Retinal pigment epithelial cell (primary cell): ENCODE measurements around the gene TMEM181.

Source experiments
- DNase-seq: peaks from one replicate; pipeline ENCODE4 v3.0.0-alpha.2; 2010; ENCODE audit warnings: low read depth
- H3K4me3 ChIP-seq: 2 replicates; pipeline ENCODE4 v1.5.1; 2011; ENCODE audit warnings: mild to moderate bottlenecking, low read length, control low read depth, moderate library complexity
- TF ChIP-seq, protein P1 (sequence below): conservative IDR thresholded peaks from 2 replicates; pipeline ENCODE4 v1.5.1; 2011; ENCODE audit warnings: low read depth, low read length, control low read depth, inconsistent platforms

TMEM181 gene

DNA sequence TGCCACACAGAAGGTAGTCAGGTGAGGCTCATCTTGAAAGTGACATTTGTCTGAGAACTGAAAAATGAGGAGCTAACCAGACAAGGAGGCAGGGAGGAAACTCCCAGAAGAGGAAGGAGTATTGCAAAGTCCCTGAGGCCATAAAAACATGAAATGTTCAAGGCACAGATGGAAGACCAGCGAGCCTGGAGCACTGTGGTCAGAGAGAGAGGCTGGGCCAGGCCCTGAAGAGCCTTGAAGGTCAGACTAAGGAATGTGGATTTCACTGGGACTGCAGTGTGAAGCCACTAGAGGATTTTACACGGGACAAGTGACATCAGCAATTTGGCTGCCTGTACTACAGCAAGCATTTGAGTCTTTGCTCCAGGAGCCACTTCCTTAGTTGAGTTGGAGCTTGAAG, 21.1 kb upstream of the TMEM181 start:
- no peak overlapping the region for H3K4me3 ChIP-seq
- TF ChIP-seq, protein P1, sequence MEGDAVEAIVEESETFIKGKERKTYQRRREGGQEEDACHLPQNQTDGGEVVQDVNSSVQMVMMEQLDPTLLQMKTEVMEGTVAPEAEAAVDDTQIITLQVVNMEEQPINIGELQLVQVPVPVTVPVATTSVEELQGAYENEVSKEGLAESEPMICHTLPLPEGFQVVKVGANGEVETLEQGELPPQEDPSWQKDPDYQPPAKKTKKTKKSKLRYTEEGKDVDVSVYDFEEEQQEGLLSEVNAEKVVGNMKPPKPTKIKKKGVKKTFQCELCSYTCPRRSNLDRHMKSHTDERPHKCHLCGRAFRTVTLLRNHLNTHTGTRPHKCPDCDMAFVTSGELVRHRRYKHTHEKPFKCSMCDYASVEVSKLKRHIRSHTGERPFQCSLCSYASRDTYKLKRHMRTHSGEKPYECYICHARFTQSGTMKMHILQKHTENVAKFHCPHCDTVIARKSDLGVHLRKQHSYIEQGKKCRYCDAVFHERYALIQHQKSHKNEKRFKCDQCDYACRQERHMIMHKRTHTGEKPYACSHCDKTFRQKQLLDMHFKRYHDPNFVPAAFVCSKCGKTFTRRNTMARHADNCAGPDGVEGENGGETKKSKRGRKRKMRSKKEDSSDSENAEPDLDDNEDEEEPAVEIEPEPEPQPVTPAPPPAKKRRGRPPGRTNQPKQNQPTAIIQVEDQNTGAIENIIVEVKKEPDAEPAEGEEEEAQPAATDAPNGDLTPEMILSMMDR = no peak
- no peak for DNase-seq

DNA sequence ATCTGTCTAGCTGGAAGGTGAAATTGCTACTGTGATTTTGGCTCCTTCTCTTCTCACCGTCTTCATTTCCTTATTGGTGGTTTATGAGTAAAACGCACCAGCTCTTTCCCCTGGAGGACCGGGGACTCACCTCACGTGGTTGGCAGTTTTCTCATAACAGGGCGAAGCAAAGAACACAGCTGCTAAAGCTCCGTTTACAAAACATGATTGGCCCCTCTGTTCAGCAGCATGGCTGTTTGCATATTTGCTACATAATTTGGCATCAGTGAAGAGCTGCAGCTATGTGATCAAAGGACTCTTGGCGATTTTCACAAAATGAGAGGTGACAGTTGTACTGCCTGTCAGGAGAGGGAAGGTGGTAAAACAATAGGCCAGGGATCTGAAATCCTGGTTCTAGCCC, 20.5 kb upstream of the TMEM181 start:
- H3K4me3 ChIP-seq = no peak overlapping the region

DNA sequence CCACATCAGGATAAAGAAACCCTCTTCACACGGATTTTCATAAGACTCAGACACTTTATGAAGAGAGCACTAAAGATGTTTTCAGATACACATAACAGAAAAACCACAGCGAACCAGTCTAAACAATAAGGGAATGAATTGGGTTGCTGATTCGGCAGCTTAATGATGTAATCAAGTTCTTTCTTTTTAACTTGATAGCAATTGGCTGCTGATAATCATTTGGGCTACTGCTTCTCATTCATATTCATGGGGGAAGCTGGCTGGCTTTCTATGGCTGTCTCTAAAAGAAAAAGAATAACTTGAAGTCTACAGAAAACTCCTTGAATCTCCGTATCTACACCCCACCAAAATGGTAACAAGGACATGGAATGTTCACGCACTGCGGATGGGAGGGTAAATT, 20.0 kb upstream of the TMEM181 start:
- TF ChIP-seq, protein P1 = no peak
- no peak overlapping the region for H3K4me3 ChIP-seq
- no peak for DNase-seq

More for the DNA sequence above, 20.5 kb upstream of the TMEM181 start:
- DNase-seq = no peak
- TF ChIP-seq, protein P1 = no peak

DNA sequence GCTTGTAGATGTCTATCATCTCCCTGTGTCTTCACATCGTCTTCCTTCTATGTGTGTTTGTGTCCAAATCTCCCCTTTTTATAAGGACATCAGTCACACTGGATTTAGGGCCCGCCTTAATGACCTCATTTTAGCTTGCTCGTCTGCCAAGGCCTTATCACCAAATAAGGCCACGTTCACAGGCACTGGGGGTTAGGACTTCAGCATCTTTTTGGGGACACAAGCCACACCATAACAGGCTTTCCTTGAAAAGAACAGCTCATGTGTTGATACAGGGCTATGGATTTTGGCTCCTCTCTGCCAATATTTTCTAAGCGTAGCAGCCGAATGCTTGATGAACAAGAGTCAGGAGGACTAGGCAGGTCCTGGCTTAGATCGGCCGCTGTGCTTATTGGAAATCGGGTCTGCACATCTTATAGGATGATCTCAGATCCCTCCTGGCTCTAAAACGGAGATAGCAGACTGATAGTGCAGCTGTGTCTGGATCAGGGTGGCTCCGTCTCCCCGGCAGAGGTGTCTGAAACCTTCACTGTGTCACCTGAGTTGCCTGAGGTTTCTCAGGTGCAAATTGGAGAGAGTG, 16.2 kb upstream of the TMEM181 start:
- DNase-seq = no peak
- no peak overlapping the region for H3K4me3 ChIP-seq
- TF ChIP-seq, protein P1 = no peak

DNA sequence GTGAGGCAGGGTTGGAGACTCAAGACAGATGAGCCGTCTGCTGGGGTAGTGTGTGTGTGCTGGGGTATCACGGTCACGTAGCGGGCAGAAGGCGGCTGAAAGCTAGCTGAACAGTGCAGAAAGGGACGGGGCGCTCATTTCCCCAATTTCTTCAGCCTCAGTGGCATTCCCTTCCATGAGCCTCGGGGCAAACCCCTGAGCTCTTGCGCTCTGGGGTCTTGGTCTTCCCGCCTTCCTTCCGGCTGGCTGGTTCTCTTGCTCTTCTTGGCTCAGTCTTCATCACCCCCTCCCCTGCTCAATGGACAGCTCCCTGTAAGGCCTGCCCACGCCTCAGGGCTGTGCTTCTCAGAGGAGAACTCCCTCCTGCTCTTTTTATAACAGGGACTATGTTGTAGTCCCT, 15.5 kb upstream of the TMEM181 start:
- TF ChIP-seq, protein P1 = no peak
- no peak for DNase-seq
- no peak overlapping the region for H3K4me3 ChIP-seq

DNA sequence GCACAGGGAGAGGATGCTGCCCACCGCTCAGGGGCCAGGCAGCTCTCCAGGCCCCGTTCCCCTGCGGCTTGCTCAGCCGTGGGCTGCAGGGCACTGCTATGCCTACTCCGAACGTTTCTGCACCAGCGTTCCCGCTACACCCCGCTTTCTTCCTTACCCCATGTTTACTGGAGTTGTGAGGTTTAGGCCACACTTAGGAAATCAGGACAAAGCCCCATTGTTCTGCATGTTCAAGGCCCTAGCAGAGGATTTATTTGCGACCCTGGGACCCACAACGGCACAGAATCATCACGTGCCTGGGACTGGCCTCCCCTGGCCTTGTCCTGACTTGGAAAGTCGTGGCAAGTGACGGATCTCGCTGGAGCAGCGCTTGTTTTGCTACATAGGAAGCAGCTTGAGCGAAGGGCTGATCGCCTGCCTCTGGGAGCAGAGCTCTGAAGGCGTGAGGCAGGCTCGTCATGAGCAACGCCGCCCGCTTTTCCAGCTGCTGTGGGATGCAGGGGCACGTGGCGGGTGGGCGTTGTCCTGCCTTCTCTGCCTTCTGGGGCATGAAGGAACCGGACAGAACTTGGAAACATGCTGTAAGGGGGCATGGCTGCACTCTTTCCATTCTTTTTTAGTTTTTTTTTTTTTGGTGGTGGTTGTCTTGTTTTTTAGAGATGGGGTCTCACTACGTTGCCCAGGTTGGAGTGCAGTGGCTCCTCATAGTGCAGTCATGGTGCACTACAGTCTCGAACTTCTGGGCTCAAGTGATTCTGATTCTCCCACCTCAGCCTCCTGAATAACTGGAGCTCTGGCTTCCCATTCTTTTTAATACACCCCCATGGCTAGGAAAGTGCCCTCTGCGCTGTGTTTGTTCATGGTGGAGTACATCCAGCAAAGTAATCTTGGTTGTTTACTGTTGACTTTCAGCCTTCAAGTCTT, 14.6 kb upstream of the TMEM181 start:
- TF ChIP-seq, protein P1 = no peak
- H3K4me3 ChIP-seq = no peak overlapping the region
- DNase-seq = no peak
